IMR-90 (cell line): Measurements from ENCODE around the gene MAP3K5. TPM values are rescaled to one million over a fixed set of nuclear protein-coding genes. Genes with fewer than 3 reads are reported as not detected.

Experiments
- ATAC-seq: fragments of 200-7000 bp; cut with Tn5 transposase; 2 replicates; pipeline ENCODE4 v1.9.1; 2020; ENCODE audit warnings: low read depth, mild to moderate bottlenecking, moderate library complexity
- BruUV-seq: library from RNA; stranded (reverse); fragments of 400-500 nt; replicated peaks from 2 replicates; lab custom pipeline; 2021; lab: Mats Ljungman, UMichigan
- CTCF ChIA-PET: fragments of 300-600 bp; formaldehyde crosslinking; extraction: SDS; loops from one replicate; lab custom pipeline; 2021; ENCODE audit warnings: antibody characterized with exemption; lab: Yijun Ruan, JAX
- POLR2A ChIA-PET: fragments of 300-600 bp; sonication (Branson Sonifier 250); formaldehyde crosslinking; loops from one replicate; lab custom pipeline; 2022; ENCODE audit warnings: antibody characterized with exemption; ENCODE audit not compliant: unreplicated experiment; lab: Charles Lee
- DNase-seq: peaks from one replicate; pipeline ENCODE4 v3.0.0; 2013
- H2AFZ ChIP-seq: replicated peaks from 2 replicates; pipeline ENCODE3; 2013; ENCODE audit warnings: low read length, mild to moderate bottlenecking; ENCODE audit not compliant: poor library complexity
- H2AK5ac ChIP-seq: 2 replicates; pipeline ENCODE4 v1.6.1; 2013; ENCODE audit warnings: low read depth, low read length, inconsistent platforms
- H2AK9ac ChIP-seq: replicated peaks from 2 replicates; pipeline ENCODE3; 2013; ENCODE audit warnings: mild to moderate bottlenecking, low read depth, low read length, moderate library complexity; ENCODE audit not compliant: poor library complexity
- H2BK120ac ChIP-seq: 2 replicates; pipeline ENCODE4 v1.6.1; 2013; ENCODE audit warnings: low read depth, low read length, inconsistent platforms
- H2BK15ac ChIP-seq: 3 replicates; pipeline ENCODE4 v1.6.1; 2013; ENCODE audit warnings: low read depth, low read length, inconsistent platforms
- H2BK20ac ChIP-seq: 2 replicates; pipeline ENCODE4 v1.6.1; 2013; ENCODE audit warnings: low read depth, mild to moderate bottlenecking, inconsistent platforms, low read length, moderate library complexity
- H2BK5ac ChIP-seq: 2 replicates; pipeline ENCODE4 v1.6.1; 2013; ENCODE audit warnings: mild to moderate bottlenecking, low read depth, low read length, inconsistent platforms; ENCODE audit not compliant: poor library complexity, severe bottlenecking
- H3K14ac ChIP-seq: replicated peaks from 2 replicates; pipeline ENCODE4 v1.6.1; 2013; ENCODE audit warnings: low read depth, low read length, inconsistent platforms
- H3K18ac ChIP-seq: 2 replicates; pipeline ENCODE4 v1.6.1; 2013; ENCODE audit warnings: low read depth, low read length, control low read depth
- H3K23ac ChIP-seq: 2 replicates; pipeline ENCODE4 v1.6.1; 2013; ENCODE audit warnings: low read depth, low read length, inconsistent platforms
- H3K27ac ChIP-seq: 2 replicates; pipeline ENCODE4 v1.5.1; 2013; ENCODE audit warnings: mild to moderate bottlenecking, control low read depth, low read length; ENCODE audit not compliant: insufficient read depth
- H3K27me3 ChIP-seq: 2 replicates; pipeline ENCODE4 v1.6.1; 2013; ENCODE audit warnings: low read length; ENCODE audit not compliant: control insufficient read depth, insufficient read depth
- H3K36me3 ChIP-seq: 2 replicates; pipeline ENCODE4 v1.6.1; 2013; ENCODE audit warnings: low read length, mixed read lengths; ENCODE audit not compliant: control insufficient read depth, insufficient read depth
- H3K4ac ChIP-seq: 2 replicates; pipeline ENCODE4 v1.6.1; 2013; ENCODE audit warnings: low read depth, low read length, inconsistent platforms
- H3K4me1 ChIP-seq: 2 replicates; pipeline ENCODE4 v1.6.1; 2013; ENCODE audit warnings: low read length, mixed read lengths; ENCODE audit not compliant: control insufficient read depth, insufficient read depth
- H3K4me2 ChIP-seq: 2 replicates; pipeline ENCODE4 v1.6.1; 2013; ENCODE audit warnings: low read depth, mild to moderate bottlenecking, control low read depth, low read length, moderate library complexity
- H3K4me3 ChIP-seq: 2 replicates; pipeline ENCODE4 v1.5.1; 2013; ENCODE audit warnings: low read depth, mild to moderate bottlenecking, control low read depth, low read length, moderate library complexity; ENCODE audit not compliant: insufficient read depth
- H3K56ac ChIP-seq: 2 replicates; pipeline ENCODE4 v1.6.1; 2013; ENCODE audit warnings: low read length, inconsistent platforms; ENCODE audit not compliant: insufficient read depth; ENCODE audit errors: extremely low read depth
- H3K79me1 ChIP-seq, 2 experiments: 2 replicates each; pipeline ENCODE4 v1.6.1; 2013; ENCODE audit warnings: low read length in 2 of 2, inconsistent platforms in 1 of 2, low read depth in 1 of 2
- H3K9ac ChIP-seq: 2 replicates; pipeline ENCODE4 v1.6.1; 2013; ENCODE audit warnings: low read depth, low read length, control low read depth
- H3K9me1 ChIP-seq: 2 replicates; pipeline ENCODE4 v1.6.1; 2013; ENCODE audit warnings: low read length, inconsistent platforms; ENCODE audit not compliant: insufficient read depth
- H3K9me3 ChIP-seq: 2 replicates; pipeline ENCODE4 v1.6.1; 2013; ENCODE audit warnings: low read length; ENCODE audit not compliant: control insufficient read depth, insufficient read depth
- H4K20me1 ChIP-seq: 2 replicates; pipeline ENCODE4 v1.6.1; 2013; ENCODE audit warnings: low read length, inconsistent platforms; ENCODE audit not compliant: insufficient read depth
- H4K5ac ChIP-seq: 2 replicates; pipeline ENCODE4 v1.6.1; 2013; ENCODE audit warnings: mild to moderate bottlenecking, low read depth, low read length, control low read depth
- H4K8ac ChIP-seq, 2 experiments: 2 replicates each; pipeline ENCODE4 v1.6.1; 2013; ENCODE audit warnings: low read depth in 2 of 2, low read length in 2 of 2, control low read depth in 1 of 2, inconsistent platforms in 1 of 2
- H4K91ac ChIP-seq: 2 replicates; pipeline ENCODE4 v1.6.1; 2013; ENCODE audit warnings: low read depth, low read length, inconsistent platforms; ENCODE audit not compliant: insufficient read depth
- BHLHE40 ChIP-seq: fragments of 150-350 bp; IDR thresholded peaks from 2 replicates; pipeline ENCODE4 v1.6.1; 2016; ENCODE audit warnings: mild to moderate bottlenecking, low read depth, low read length
- CEBPB ChIP-seq: IDR thresholded peaks from 2 replicates; pipeline ENCODE4 v1.6.1; 2012; ENCODE audit warnings: low read depth, low read length, improper control_type of control experiment
- CHD1 ChIP-seq: IDR thresholded peaks from 2 replicates; pipeline ENCODE4 v1.6.1; 2012; ENCODE audit warnings: low read depth, low read length, improper control_type of control experiment
- ELK1 ChIP-seq: fragments of 150-350 bp; IDR thresholded peaks from 2 replicates; pipeline ENCODE4 v1.6.1; 2016; ENCODE audit warnings: low read depth, mild to moderate bottlenecking, low read length, moderate library complexity, borderline replicate concordance
- FOS ChIP-seq: fragments of 150-350 bp; IDR thresholded peaks from 2 replicates; pipeline ENCODE4 v1.6.1; 2016; ENCODE audit warnings: low read depth, low read length
- MAFK ChIP-seq: IDR thresholded peaks from 2 replicates; pipeline ENCODE4 v1.6.1; 2012; ENCODE audit warnings: low read depth, low read length, improper control_type of control experiment
- MAZ ChIP-seq: IDR thresholded peaks from 2 replicates; pipeline ENCODE4 v1.6.1; 2012; ENCODE audit warnings: low read depth, mild to moderate bottlenecking, low read length, improper control_type of control experiment, moderate library complexity, borderline replicate concordance
- NFE2L2 ChIP-seq: fragments of 150-350 bp; IDR thresholded peaks from 2 replicates; pipeline ENCODE4 v1.6.1; 2016; ENCODE audit warnings: low read depth, mild to moderate bottlenecking, low read length
- POLR2A ChIP-seq: IDR thresholded peaks from 2 replicates; pipeline ENCODE4 v1.6.1; 2012; ENCODE audit warnings: mild to moderate bottlenecking, low read depth, low read length
- RCOR1 ChIP-seq: IDR thresholded peaks from 2 replicates; pipeline ENCODE4 v1.6.1; 2012; ENCODE audit warnings: mild to moderate bottlenecking, low read length, improper control_type of control experiment; ENCODE audit not compliant: insufficient replicate concordance
- RFX5 ChIP-seq: IDR thresholded peaks from 2 replicates; pipeline ENCODE4 v1.8.0; 2012; ENCODE audit warnings: low read depth, mild to moderate bottlenecking, low read length, moderate library complexity
- SMC3 ChIP-seq: fragments of 150-350 bp; IDR thresholded peaks from 2 replicates; pipeline ENCODE4 v1.6.1; 2016; ENCODE audit warnings: low read depth, mild to moderate bottlenecking, antibody characterized with exemption, low read length, moderate library complexity
- WGBS, 2 experiments: methylation state at CpG; one replicate each; pipeline versions ENCODE4 v1.1.5 to v1.1.7; 2013; ENCODE audit warnings: missing lambda C conversion rate in 2 of 2; ENCODE audit not compliant: insufficient read length in 1 of 2; ENCODE audit errors: extremely low coverage in 2 of 2; 5-methylcytosine and 5-hydroxymethylcytosine counted together
- dilution Hi-C: fragments of 300-500 bp; cut with HindIII; formaldehyde crosslinking; loops from one replicate; pipeline ENCODE4 v1.14.3; 2018; ENCODE audit warnings: low sequenced_read_pairs; ENCODE audit not compliant: unreplicated experiment
- in situ Hi-C: fragments of 300-500 bp; cut with MboI; formaldehyde crosslinking; loops from 3 replicates; pipeline ENCODE4 v1.14.3; 2019; ENCODE audit warnings: low sequenced_read_pairs, inconsistent platforms, mixed read lengths
- intact Hi-C: fragments of 100-400 bp; cut with micrococcal nuclease; formaldehyde crosslinking; loops from 2 replicates; pipeline ENCODE4 v1.10.0; 2022
- polyA plus RNA-seq, 3 experiments: library from polyadenylated mRNA; depleted of rRNA; stranded (reverse); fragments of >200 nt; gene quantifications; 2 replicates each; pipeline ENCODE4 v1.2.3, GENCODE V29; 2012; ENCODE audit warnings: low replicate concordance in 1 of 3
- total RNA-seq: library from RNA; depleted of rRNA; stranded (reverse); fragments of >200 nt; gene quantifications from 2 replicates; pipeline ENCODE4 v1.2.3, GENCODE V29; 2012
- TF ChIP-seq, protein P1 (sequence below): conservative IDR thresholded peaks from 2 replicates; pipeline ENCODE4 v1.5.1; 2012; ENCODE audit warnings: mild to moderate bottlenecking, low read depth, low read length, improper control_type of control experiment

MAP3K5 gene
- total and polyA plus RNA-seq, 2 of the 4 experiments (the other 2 are of a cell fraction) = 5.4 to 17.6 TPM

DNA sequence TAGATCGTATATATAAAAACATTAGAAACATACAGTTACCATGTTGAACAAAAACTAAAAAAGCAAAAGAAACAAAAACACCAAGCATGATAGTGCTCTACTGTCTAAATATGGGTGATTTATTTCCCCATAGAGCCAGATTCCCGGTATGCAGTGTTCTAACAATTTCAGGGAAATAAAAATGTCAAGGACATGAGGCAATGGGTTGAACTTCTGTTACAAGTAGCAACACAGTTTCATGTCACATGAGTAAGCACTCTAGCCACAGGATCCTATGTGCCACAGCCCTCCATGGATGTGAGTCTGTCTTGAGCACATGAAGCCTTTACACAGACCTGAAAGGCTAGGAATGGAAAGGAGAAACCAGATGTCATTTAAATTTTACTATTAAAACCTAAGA, 96.0 kb downstream of the MAP3K5 start:
- Histone ChIP-seq H3K56ac (no peak overlapping the region), H3K9ac (no peak overlapping the region), H2AK5ac (no peak overlapping the region), H2BK20ac (no peak overlapping the region), H3K36me3 (peaks cover 9% of the 10 kb centered on the region), H3K27ac (no peak overlapping the region), H2AFZ (no peak overlapping the region), H3K4me3 (no peak overlapping the region), H3K4me1 (peaks cover 4% of the 10 kb centered on the region; the same call in 1 of the 2 replicates), H3K79me1 (peaks cover 6 to 27% of the 10 kb centered on the region in 2 experiments), H3K14ac (no peak overlapping the region), H3K4me2 (no peak overlapping the region), H3K23ac (no peak overlapping the region; the same call in 1 of the 2 replicates), H4K91ac (no peak overlapping the region), H2BK5ac (no peak overlapping the region), H3K18ac (no peak overlapping the region), H2BK120ac (no peak overlapping the region), H2BK15ac (no peak overlapping the region), H3K27me3 (no peaks in the 10 kb centered on the region), H4K8ac (no peak overlapping the region), H3K9me3 (no peaks in the 10 kb centered on the region), H2AK9ac (no peak overlapping the region), H4K20me1 (peaks cover 4% of the 10 kb centered on the region; the same call in 1 of the 2 replicates), H3K4ac (no peak overlapping the region), H3K9me1 (peaks cover 4% of the 10 kb centered on the region), H4K5ac (no peak overlapping the region)
- no peak for TF ChIP-seq CHD1
- TF ChIP-seq POLR2A = no peak
- no peak for TF ChIP-seq FOS
- no peak for TF ChIP-seq ELK1
- TF ChIP-seq SMC3 = no peak
- TF ChIP-seq MAZ = no peak
- TF ChIP-seq, protein P1, sequence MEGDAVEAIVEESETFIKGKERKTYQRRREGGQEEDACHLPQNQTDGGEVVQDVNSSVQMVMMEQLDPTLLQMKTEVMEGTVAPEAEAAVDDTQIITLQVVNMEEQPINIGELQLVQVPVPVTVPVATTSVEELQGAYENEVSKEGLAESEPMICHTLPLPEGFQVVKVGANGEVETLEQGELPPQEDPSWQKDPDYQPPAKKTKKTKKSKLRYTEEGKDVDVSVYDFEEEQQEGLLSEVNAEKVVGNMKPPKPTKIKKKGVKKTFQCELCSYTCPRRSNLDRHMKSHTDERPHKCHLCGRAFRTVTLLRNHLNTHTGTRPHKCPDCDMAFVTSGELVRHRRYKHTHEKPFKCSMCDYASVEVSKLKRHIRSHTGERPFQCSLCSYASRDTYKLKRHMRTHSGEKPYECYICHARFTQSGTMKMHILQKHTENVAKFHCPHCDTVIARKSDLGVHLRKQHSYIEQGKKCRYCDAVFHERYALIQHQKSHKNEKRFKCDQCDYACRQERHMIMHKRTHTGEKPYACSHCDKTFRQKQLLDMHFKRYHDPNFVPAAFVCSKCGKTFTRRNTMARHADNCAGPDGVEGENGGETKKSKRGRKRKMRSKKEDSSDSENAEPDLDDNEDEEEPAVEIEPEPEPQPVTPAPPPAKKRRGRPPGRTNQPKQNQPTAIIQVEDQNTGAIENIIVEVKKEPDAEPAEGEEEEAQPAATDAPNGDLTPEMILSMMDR = no peak
- no peak for TF ChIP-seq RCOR1
- TF ChIP-seq RFX5 = no peak
- no peak for TF ChIP-seq MAFK
- no peak for TF ChIP-seq NFE2L2
- no peak for TF ChIP-seq BHLHE40
- no peak for TF ChIP-seq CEBPB
- dilution Hi-C loops = no loop called here
- ChIA-PET CTCF (no interaction called here), POLR2A (no interaction called here)
- DNase-seq (peak; percentile 23), ATAC-seq (no peak)
- in situ Hi-C loops = no loop called here
- intact Hi-C loops = no loop called here
- no CpG with 5 or more reads among the region's 2 CpGs for WGBS, 2 experiments
- no TSS peak for BruUV-seq
